ENCODE results near the gene SCN2A.

The SCN2A gene

GRCh38 chr2:165287094-165287778, 48.0 kb downstream of the SCN2A start:
- no peak overlapping the region for H3K4me3 ChIP-seq
- H3K36me3 ChIP-seq (ENCODE audit: insufficient read depth, low read length) = no peaks in the 10 kb centered on the region
- DNase-seq (ENCODE audit: low read depth, low spot score) = no peak
- no peak overlapping the region for H3K27ac ChIP-seq
- no peak overlapping the region for H3K9ac ChIP-seq (ENCODE audit: insufficient read length)
- TF ChIP-seq FOXP2 (optimal IDR thresholded peaks at IDR 0.05; ENCODE audit: control extremely low read depth, extremely low read length, insufficient read depth) = no peak
- H3K9me3 ChIP-seq (ENCODE audit: low read depth, low read length) = no peaks in the 10 kb centered on the region

- Histone ChIP-seq H3K9me3 (ENCODE audit: low read depth, low read length) (no peaks in the 10 kb centered on the region), H3K4me3 (no peak overlapping the region), H3K36me3 (ENCODE audit: insufficient read depth, low read length) (no peaks in the 10 kb centered on the region), H3K9ac (ENCODE audit: insufficient read length) (no peak overlapping the region), H3K27ac (no peak overlapping the region)
- TF ChIP-seq FOXP2 (optimal IDR thresholded peaks at IDR 0.05; ENCODE audit: control extremely low read depth, extremely low read length, insufficient read depth) = no peak
- no peak for TF ChIP-seq EZH2 (IDR thresholded peaks at IDR 0.05)
- no peak for TF ChIP-seq POLR2AphosphoS5 (IDR thresholded peaks at IDR 0.05; ENCODE audit: borderline replicate concordance, low read depth, low read length)
- no peak for DNase-seq (ENCODE audit: low read depth, low spot score)
Measured at GRCh38 chr2:165289069-165289468, 49.9 kb downstream of the SCN2A start.

DNA sequence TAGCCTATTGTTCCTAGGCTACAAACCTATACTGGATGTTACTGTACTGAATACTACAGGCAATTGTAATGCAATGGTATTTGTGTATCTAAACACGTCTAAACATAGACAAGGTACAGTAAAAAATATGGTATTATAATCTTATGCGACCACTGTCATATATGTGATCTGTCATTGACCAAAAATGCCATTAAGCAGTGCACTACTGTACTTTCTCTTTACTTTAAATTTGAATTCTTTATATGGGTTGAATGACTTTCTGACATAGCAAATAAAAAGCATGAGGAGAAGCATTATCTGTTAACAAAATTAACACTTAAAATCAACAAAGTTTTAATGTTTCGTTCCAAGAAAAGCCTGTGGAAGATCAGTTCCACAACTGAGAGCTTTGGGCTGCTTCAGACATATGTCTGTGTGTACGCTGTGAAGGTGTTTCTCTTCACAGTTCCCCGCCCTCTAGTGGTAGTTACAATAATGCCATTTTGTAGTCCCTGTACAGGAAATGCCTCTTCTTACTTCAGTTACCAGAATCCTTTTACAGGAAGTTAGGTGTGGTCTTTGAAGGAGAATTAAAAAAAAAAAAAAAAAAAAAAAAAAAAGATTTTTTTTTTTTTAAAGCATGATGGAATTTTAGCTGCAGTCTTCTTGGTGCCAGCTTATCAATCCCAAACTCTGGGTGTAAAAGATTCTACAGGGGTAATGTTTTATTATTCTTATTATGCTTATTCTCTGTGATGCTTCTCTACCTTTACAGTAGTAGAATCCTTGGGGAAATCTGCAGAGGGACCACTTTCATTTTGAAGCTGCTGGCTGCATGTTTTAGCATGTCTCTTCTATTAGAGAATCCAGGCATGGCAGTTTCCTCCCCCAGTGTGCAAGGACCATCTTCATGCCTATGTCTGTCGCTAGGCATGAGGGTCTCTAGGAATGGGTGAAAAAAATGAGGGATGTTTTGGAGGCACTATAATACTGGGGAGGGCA, 54.5 kb downstream of the SCN2A start:
- Histone ChIP-seq H3K9me3 (ENCODE audit: low read depth, low read length) (no peaks in the 10 kb centered on the region), H3K4me3 (peak overlapping the region; percentile 54), H3K9ac (ENCODE audit: insufficient read length) (peak overlapping the region; percentile 54), H3K36me3 (ENCODE audit: insufficient read depth, low read length) (no peaks in the 10 kb centered on the region), H3K27ac (no peak overlapping the region)
- TF ChIP-seq EZH2 (IDR thresholded peaks at IDR 0.05) (no peak), POLR2AphosphoS5 (IDR thresholded peaks at IDR 0.05; ENCODE audit: borderline replicate concordance, low read depth, low read length) (no peak), FOXP2 (optimal IDR thresholded peaks at IDR 0.05; ENCODE audit: control extremely low read depth, extremely low read length, insufficient read depth) (no peak)
- peak; percentile 92 for DNase-seq (ENCODE audit: low read depth, low spot score)

DNA sequence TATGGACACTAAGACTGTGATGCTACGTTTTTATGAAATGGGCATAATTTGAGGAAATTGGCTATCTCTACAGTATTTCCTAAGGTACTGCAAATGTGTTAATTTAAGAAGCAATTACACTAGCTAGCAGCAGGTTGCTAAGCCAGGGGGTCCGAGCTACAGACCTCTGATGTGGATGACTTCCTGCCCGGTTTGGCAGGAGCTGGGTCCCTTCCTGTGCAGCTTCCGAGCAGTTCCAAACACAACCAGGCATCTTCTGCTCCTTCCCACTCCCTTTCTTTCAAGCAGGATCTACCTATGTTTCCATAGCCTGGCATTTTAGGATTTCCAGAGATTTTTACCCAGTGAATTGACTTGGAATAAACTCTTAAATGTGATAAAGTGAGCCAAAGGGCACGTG, 55.7 kb downstream of the SCN2A start:
- Histone ChIP-seq H3K9ac (ENCODE audit: insufficient read length) (no peak overlapping the region), H3K36me3 (ENCODE audit: insufficient read depth, low read length) (no peaks in the 10 kb centered on the region), H3K4me3 (no peak overlapping the region; the same call in 1 of the 2 replicates), H3K27ac (no peak overlapping the region), H3K9me3 (ENCODE audit: low read depth, low read length) (no peaks in the 10 kb centered on the region)
- no peak for TF ChIP-seq POLR2AphosphoS5 (IDR thresholded peaks at IDR 0.05; ENCODE audit: borderline replicate concordance, low read depth, low read length)
- no peak for TF ChIP-seq FOXP2 (optimal IDR thresholded peaks at IDR 0.05; ENCODE audit: control extremely low read depth, extremely low read length, insufficient read depth)
- TF ChIP-seq EZH2 (IDR thresholded peaks at IDR 0.05) = no peak
- no peak for DNase-seq (ENCODE audit: low read depth, low spot score)

- DNase-seq (ENCODE audit: low read depth, low spot score) = no peak
- Histone ChIP-seq H3K9me3 (ENCODE audit: low read depth, low read length) (no peaks in the 10 kb centered on the region), H3K4me3 (no peak overlapping the region), H3K9ac (ENCODE audit: insufficient read length) (no peak overlapping the region), H3K36me3 (ENCODE audit: insufficient read depth, low read length) (no peaks in the 10 kb centered on the region), H3K27ac (no peak overlapping the region)
- TF ChIP-seq FOXP2 (optimal IDR thresholded peaks at IDR 0.05; ENCODE audit: control extremely low read depth, extremely low read length, insufficient read depth) (no peak), POLR2AphosphoS5 (IDR thresholded peaks at IDR 0.05; ENCODE audit: borderline replicate concordance, low read depth, low read length) (no peak), EZH2 (IDR thresholded peaks at IDR 0.05) (no peak)
Measured at GRCh38 chr2:165295643-165296042, 56.4 kb downstream of the SCN2A start.

GRCh38 chr2:165305391-165306096, 66.3 kb downstream of the SCN2A start:
- Histone ChIP-seq H3K4me3 (no peak overlapping the region), H3K27ac (no peak overlapping the region), H3K9ac (ENCODE audit: insufficient read length) (no peak overlapping the region), H3K36me3 (ENCODE audit: insufficient read depth, low read length) (no peaks in the 10 kb centered on the region), H3K9me3 (ENCODE audit: low read depth, low read length) (no peaks in the 10 kb centered on the region)
- TF ChIP-seq FOXP2 (optimal IDR thresholded peaks at IDR 0.05; ENCODE audit: control extremely low read depth, extremely low read length, insufficient read depth) (no peak), POLR2AphosphoS5 (IDR thresholded peaks at IDR 0.05; ENCODE audit: borderline replicate concordance, low read depth, low read length) (no peak), EZH2 (IDR thresholded peaks at IDR 0.05) (no peak)
- DNase-seq (ENCODE audit: low read depth, low spot score) = no peak

- no peaks in the 10 kb centered on the region for H3K9me3 ChIP-seq (ENCODE audit: low read depth, low read length)
- no peak for TF ChIP-seq EZH2 (IDR thresholded peaks at IDR 0.05)
- TF ChIP-seq FOXP2 (optimal IDR thresholded peaks at IDR 0.05; ENCODE audit: control extremely low read depth, extremely low read length, insufficient read depth) = no peak
- no peak for TF ChIP-seq POLR2AphosphoS5 (IDR thresholded peaks at IDR 0.05; ENCODE audit: borderline replicate concordance, low read depth, low read length)
- H3K27ac ChIP-seq = no peak overlapping the region
- no peak for DNase-seq (ENCODE audit: low read depth, low spot score)
- H3K36me3 ChIP-seq (ENCODE audit: insufficient read depth, low read length) = no peaks in the 10 kb centered on the region
- H3K4me3 ChIP-seq = no peak overlapping the region
- H3K9ac ChIP-seq (ENCODE audit: insufficient read length) = no peak overlapping the region
Measured at GRCh38 chr2:165307317-165307716, 68.1 kb downstream of the SCN2A start.

DNA sequence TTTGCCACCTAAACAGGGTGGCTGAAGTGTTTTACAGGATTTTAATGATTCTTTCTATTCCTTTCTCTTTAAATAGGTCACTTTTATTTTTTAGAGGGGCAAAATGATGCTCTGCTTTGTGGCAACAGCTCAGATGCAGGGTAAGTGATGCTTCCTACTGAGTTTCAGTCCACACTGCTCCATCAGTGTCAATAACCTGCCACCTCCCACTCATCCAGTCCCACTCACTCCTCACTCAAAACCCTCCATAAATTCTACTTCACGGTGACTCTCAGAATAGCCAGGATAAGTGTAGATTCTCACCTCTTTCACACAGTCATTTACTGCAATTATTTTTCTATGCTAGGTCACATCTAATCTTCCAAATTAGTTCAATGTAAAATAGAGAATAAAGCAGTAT, 72.7 kb downstream of the SCN2A start:
- no peaks in the 10 kb centered on the region for H3K9me3 ChIP-seq (ENCODE audit: low read depth, low read length)
- no peak overlapping the region for H3K4me3 ChIP-seq
- H3K36me3 ChIP-seq (ENCODE audit: insufficient read depth, low read length) = no peaks in the 10 kb centered on the region
- no peak overlapping the region for H3K27ac ChIP-seq
- TF ChIP-seq EZH2 (IDR thresholded peaks at IDR 0.05) = no peak
- no peak for TF ChIP-seq POLR2AphosphoS5 (IDR thresholded peaks at IDR 0.05; ENCODE audit: borderline replicate concordance, low read depth, low read length)
- TF ChIP-seq FOXP2 (optimal IDR thresholded peaks at IDR 0.05; ENCODE audit: control extremely low read depth, extremely low read length, insufficient read depth) = no peak
- no peak overlapping the region for H3K9ac ChIP-seq (ENCODE audit: insufficient read length)
- DNase-seq (ENCODE audit: low read depth, low spot score) = no peak

All from SK-N-MC (cell line).